ENCODE results near the gene SORCS2.

GRCh38 chr4:7771541-7772507, 579.5 kb downstream of the SORCS2 start:
- no peak for TF ChIP-seq YY1 (IDR thresholded peaks at IDR 0.05; ENCODE audit: insufficient read depth, insufficient read length)
- no peak for TF ChIP-seq SUZ12 (IDR thresholded peaks at IDR 0.05; ENCODE audit: extremely low read depth, insufficient read depth, insufficient read length)
